HG03469 (cell line): Measurements from ENCODE around the gene ISM1.

Source experiments
- ATAC-seq: cut with Tn5 transposase; IDR thresholded peaks from one replicate; pipeline ENCODE4 v1.9.1; 2021; ENCODE audit warnings: mild to moderate bottlenecking, moderate library complexity, moderate number of reproducible peaks; ENCODE audit not compliant: unreplicated experiment

Gene ISM1

GRCh38 chr20:13220904-13221297, at the start of gene ISM1:
ISM1 (plus strand) TSS chr20:13221274; CDS start chr20:13221777, 503 bp downstream.
- ATAC-seq, result no peak

GRCh38 chr20:13173201-13173600, 47.9 kb upstream of the ISM1 start:
- ATAC-seq, result no peak

- peak; percentile 90 for ATAC-seq
Measured at GRCh38 chr20:13174402-13174801, 46.7 kb upstream of the ISM1 start.

- no peak for ATAC-seq
Measured at GRCh38 chr20:13180986-13181889, 39.8 kb upstream of the ISM1 start.

GRCh38 chr20:13183005-13183404, 38.1 kb upstream of the ISM1 start:
- ATAC-seq, result no peak

GRCh38 chr20:13186043-13186774, 34.9 kb upstream of the ISM1 start:
- ATAC-seq, result no peak

GRCh38 chr20:13187899-13188298, 33.2 kb upstream of the ISM1 start:
- no peak for ATAC-seq

- ATAC-seq, result no peak
Measured at GRCh38 chr20:13199279-13199678, 21.8 kb upstream of the ISM1 start.

- ATAC-seq, result no peak
Measured at GRCh38 chr20:13200767-13201500, 20.1 kb upstream of the ISM1 start.

- no peak for ATAC-seq
Measured at GRCh38 chr20:13202565-13202964, 18.5 kb upstream of the ISM1 start.

- no peak for ATAC-seq
Measured at GRCh38 chr20:13205425-13205824, 15.6 kb upstream of the ISM1 start.

GRCh38 chr20:13205848-13206434, 15.1 kb upstream of the ISM1 start:
- no peak for ATAC-seq

GRCh38 chr20:13207016-13207415, 14.1 kb upstream of the ISM1 start:
- ATAC-seq, result no peak

GRCh38 chr20:13211956-13212618, 9.0 kb upstream of the ISM1 start:
- ATAC-seq, result no peak

GRCh38 chr20:13212750-13213149, 8.3 kb upstream of the ISM1 start:
- no peak for ATAC-seq

GRCh38 chr20:13213335-13213734, 7.7 kb upstream of the ISM1 start:
- no peak for ATAC-seq

GRCh38 chr20:13216533-13216932, 4.5 kb upstream of the ISM1 start:
- no peak for ATAC-seq

GRCh38 chr20:13219327-13220193, 1.5 kb upstream of the ISM1 start:
- ATAC-seq, result no peak

GRCh38 chr20:13220194-13220903, 725 bp upstream of the ISM1 start:
- no peak for ATAC-seq
